ENCODE results near the gene PAN2.
A peak's percentile ranks its signal among the peaks of the same experiment; 100 is the strongest.

Gene PAN2

GRCh38 chr12:56359851-56360767 is 26.3 kb upstream of the PAN2 start, which contains the start of gene STAT2:
Gene STAT2, minus strand, starts transcription at chr12:56360107. Its CDS starts 3,536 bp downstream, at chr12:56356571.
- peak within 1 kb of the TSS; percentile 66 for H3K27ac ChIP-seq (replicated peaks)
- TF ChIP-seq GABPA (IDR thresholded peaks at IDR 0.05; ENCODE audit: low read depth) (peak; percentile 69), SPI1 (IDR thresholded peaks at IDR 0.05; ENCODE audit: borderline replicate concordance, low read depth) (peak; percentile 82; the same call in 1 of the 2 replicates), REST (IDR thresholded peaks at IDR 0.05; ENCODE audit: insufficient replicate concordance, low read depth) (peak; percentile 48), CTCF (IDR thresholded peaks at IDR 0.05; ENCODE audit: insufficient read depth, low read length) (no peak), POLR2AphosphoS5 (IDR thresholded peaks at IDR 0.05; ENCODE audit: low read depth) (peak; percentile 78)
- DNase-seq (ENCODE audit: low read depth in 1 of 2, low spot score in 1 of 2), result peak; percentile 100

GRCh38 chr12:56358836-56359532 is 25.2 kb upstream of the PAN2 start:
- peak; percentile 46 to 58 for DNase-seq (ENCODE audit: low read depth in 1 of 2, low spot score in 1 of 2)
- TF ChIP-seq CTCF (IDR thresholded peaks at IDR 0.05; ENCODE audit: insufficient read depth, low read length) (no peak), GABPA (IDR thresholded peaks at IDR 0.05; ENCODE audit: low read depth) (no peak), REST (IDR thresholded peaks at IDR 0.05; ENCODE audit: insufficient replicate concordance, low read depth) (no peak), SPI1 (IDR thresholded peaks at IDR 0.05; ENCODE audit: borderline replicate concordance, low read depth) (no peak)
- Histone ChIP-seq H3K4me3 (replicated peaks; ENCODE audit: insufficient read depth, low read length) (peak overlapping the region; percentile 90), H3K27me3 (ENCODE audit: insufficient read depth, poor library complexity, severe bottlenecking) (no peaks in the 10 kb centered on the region), H3K27ac (replicated peaks) (peak overlapping the region; percentile 58)

More at GRCh38 chr12:56359851-56360767, 26.3 kb upstream of the PAN2 start, which contains the start of gene STAT2:
- Histone ChIP-seq H3K4me3 (replicated peaks; ENCODE audit: insufficient read depth, low read length) (peak within 1 kb of the TSS; percentile 90), H3K27me3 (ENCODE audit: insufficient read depth, poor library complexity, severe bottlenecking) (no peaks in the 10 kb centered on the region)

- no peak overlapping the region for H3K27ac ChIP-seq (replicated peaks)
- no peak for TF ChIP-seq GABPA (IDR thresholded peaks at IDR 0.05; ENCODE audit: low read depth)
- TF ChIP-seq CTCF (IDR thresholded peaks at IDR 0.05; ENCODE audit: insufficient read depth, low read length), result no peak
- no peak for TF ChIP-seq REST (IDR thresholded peaks at IDR 0.05; ENCODE audit: insufficient replicate concordance, low read depth)
- TF ChIP-seq SPI1 (IDR thresholded peaks at IDR 0.05; ENCODE audit: borderline replicate concordance, low read depth), result no peak
- TF ChIP-seq POLR2AphosphoS5 (IDR thresholded peaks at IDR 0.05; ENCODE audit: low read depth), result no peak
- no peak overlapping the region for H3K4me3 ChIP-seq (replicated peaks; ENCODE audit: insufficient read depth, low read length)
- no peak for DNase-seq (ENCODE audit: low read depth in 1 of 2, low spot score in 1 of 2)
- no peaks in the 10 kb centered on the region for H3K27me3 ChIP-seq (ENCODE audit: insufficient read depth, poor library complexity, severe bottlenecking)
Observed at GRCh38 chr12:56351325-56351724, 17.5 kb upstream of the PAN2 start.
